ENCODE data around the gene PRKAR1B.
"Not testable (repeated sequence)": the region's sequence is repeated elsewhere in the genome, so short reads cannot be mapped to it uniquely, and the experiment has no call there.

The PRKAR1B gene

DNA sequence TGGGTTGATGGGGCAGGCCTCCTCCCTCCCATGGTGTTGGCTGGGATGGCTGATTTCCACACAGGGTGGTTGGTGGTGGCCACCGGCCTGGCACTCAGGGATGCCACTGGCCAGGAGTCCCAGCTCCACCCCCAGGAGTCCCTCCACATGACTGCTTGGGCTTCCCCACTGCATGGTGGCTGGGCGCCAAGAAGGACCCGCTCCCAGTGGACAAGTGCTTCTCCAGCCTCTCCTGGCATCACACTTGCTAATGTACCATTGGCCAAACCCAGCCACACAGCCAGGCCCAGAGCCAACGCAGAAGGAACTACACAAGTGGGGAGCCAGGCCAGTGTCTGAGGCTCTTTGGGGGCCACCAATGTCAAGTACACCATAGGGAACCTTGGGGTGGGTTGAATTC lies 74.2 kb downstream of the PRKAR1B start:
- TF ChIP-seq, protein P1, sequence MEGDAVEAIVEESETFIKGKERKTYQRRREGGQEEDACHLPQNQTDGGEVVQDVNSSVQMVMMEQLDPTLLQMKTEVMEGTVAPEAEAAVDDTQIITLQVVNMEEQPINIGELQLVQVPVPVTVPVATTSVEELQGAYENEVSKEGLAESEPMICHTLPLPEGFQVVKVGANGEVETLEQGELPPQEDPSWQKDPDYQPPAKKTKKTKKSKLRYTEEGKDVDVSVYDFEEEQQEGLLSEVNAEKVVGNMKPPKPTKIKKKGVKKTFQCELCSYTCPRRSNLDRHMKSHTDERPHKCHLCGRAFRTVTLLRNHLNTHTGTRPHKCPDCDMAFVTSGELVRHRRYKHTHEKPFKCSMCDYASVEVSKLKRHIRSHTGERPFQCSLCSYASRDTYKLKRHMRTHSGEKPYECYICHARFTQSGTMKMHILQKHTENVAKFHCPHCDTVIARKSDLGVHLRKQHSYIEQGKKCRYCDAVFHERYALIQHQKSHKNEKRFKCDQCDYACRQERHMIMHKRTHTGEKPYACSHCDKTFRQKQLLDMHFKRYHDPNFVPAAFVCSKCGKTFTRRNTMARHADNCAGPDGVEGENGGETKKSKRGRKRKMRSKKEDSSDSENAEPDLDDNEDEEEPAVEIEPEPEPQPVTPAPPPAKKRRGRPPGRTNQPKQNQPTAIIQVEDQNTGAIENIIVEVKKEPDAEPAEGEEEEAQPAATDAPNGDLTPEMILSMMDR (conservative IDR thresholded peaks at IDR 0.05; ENCODE audit: low read depth), result no peak
- DNase-seq (ENCODE audit: low spot score), result no peak
- CTCF ChIA-PET, result interaction anchor here (0.8 kb wide), 1 partner anchor 15 kb away, joined by 3 read pairs; no protein-coding TSS in a partner anchor
- POLR2A ChIA-PET (ENCODE audit: low non-redundant PET), result no interaction called here
- H3K27ac ChIP-seq, result no peak overlapping the region

DNA sequence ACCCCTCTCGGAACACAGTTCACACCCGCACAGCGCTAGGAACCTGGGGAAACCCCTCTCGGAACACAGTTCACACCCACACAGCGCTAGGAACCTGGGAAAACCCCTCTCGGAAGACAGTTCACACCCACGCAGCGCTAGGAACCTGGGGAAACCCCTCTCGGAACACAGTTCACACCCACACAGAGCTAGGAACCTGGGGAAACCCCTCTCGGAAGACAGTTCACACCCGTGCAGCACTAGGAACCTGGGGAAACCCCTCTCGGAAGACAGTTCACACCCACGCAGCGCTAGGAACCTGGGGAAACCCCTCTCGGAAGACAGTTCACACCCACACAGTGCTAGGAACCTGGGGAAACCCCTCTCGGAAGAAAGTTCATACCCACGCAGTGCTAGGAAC lies 74.9 kb downstream of the PRKAR1B start:
- POLR2A ChIA-PET (ENCODE audit: low non-redundant PET); DNase-seq (ENCODE audit: low spot score); H3K27ac ChIP-seq: not testable (repeated sequence)
- CTCF ChIA-PET, result interaction anchor here (0.7 kb wide), 1 partner anchor 330 kb away, joined by 5 read pairs; no protein-coding TSS in a partner anchor

DNA sequence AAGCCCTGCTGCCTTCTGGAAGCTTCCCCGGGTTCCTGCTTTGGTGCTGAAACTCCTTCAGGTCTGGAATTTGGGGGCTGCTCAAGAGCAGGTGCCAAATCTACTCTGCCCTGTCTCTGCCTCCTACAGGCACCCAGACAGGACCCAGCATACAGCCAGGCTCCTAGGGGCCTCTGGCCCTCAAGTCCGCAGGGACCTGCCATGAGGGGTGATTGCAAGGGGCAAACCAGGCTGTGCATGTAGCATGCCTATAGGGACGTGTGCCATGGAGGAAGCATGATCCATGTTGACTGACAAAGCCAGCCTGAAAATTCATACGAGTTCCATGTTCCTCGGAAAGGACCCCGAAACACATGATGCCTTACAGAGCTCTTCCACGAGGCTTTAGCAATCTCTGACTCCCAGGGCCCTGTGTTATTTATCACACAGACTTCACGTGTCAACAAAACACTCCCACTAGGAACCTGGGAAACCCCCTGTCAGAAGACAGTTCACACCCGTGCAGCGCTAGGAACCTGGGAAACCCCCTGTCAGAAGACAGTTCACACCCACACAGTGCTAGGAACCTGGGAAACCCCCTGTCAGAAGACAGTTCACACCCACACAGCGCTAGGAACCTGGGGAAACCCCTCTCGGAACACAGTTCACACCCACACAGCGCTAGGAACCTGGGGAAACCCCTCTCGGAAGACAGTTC lies 75.9 kb downstream of the PRKAR1B start:
- ChIA-PET CTCF (interaction anchor here (0.7 kb wide), 1 partner anchor 329 kb away, joined by 5 read pairs; no protein-coding TSS in a partner anchor), POLR2A (ENCODE audit: low non-redundant PET) (no interaction called here)
- H3K27ac ChIP-seq, result no peak overlapping the region
- no peak for DNase-seq (ENCODE audit: low spot score)
- TF ChIP-seq, protein P1 (conservative IDR thresholded peaks at IDR 0.05; ENCODE audit: low read depth), result no peak

DNA sequence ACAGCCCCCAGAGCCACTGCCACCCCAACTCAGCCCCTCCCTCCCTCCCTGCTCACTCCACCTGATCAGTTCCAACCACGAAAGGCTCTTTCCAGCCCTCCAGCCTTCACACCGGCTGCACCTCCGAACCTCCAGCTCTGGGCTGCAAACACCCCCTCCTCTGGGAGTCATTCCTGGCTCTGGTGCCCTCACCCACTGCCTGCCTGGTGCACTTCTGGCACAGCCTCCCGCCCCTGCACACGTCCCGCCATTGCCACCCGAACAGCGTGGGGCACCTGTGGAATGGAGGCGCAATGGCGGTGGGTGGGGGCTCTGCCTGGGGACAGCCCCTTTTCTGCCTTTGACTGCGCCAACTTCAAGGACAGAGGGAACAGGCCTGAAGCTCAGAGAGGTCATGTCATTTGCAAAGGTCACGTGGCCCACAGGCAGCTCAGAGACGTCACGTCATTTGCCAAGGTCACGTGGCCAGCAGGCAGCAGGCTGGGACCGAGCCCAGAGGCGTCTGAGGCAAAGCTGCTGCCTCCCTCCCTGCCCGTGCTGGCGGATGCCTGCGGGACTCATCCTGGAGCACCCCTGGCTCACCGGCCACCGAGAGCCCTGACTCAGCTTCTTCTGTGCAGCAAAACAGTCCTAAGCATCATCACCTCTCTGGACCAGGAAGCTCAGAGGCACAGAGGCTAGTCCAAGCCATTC lies 76.6 kb downstream of the PRKAR1B start:
- TF ChIP-seq, protein P1 (conservative IDR thresholded peaks at IDR 0.05; ENCODE audit: low read depth), result no peak
- CTCF ChIA-PET, result no interaction called here
- no peak for DNase-seq (ENCODE audit: low spot score)
- POLR2A ChIA-PET (ENCODE audit: low non-redundant PET), result no interaction called here
- H3K27ac ChIP-seq, result no peak overlapping the region

DNA sequence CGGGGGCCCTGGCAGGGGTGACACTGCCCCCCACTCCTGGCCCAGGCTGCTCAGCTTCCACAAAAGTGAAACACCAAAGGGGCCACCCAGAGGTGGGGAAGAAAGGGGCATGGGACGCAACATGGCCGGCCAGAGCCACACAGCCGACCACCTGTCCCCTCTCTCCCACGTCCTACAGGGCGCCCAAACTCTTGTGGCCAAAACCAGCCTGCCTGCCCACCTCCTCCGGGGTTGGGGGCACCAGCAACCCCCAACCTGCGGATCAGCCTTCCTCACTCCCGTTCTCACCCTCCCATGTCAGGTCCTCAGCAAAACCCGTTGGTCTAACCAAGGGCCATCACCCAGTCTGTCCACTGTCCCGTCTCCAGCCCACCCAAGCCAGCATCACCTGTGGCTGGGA lies 80.1 kb downstream of the PRKAR1B start:
- CTCF ChIA-PET, result interaction anchor here (0.5 kb wide), 1 partner anchor 27 kb away, joined by 4 read pairs; no protein-coding TSS in a partner anchor
- DNase-seq (ENCODE audit: low spot score), result no peak
- POLR2A ChIA-PET (ENCODE audit: low non-redundant PET), result no interaction called here
- H3K27ac ChIP-seq, result no peak overlapping the region
- TF ChIP-seq, protein P1 (conservative IDR thresholded peaks at IDR 0.05; ENCODE audit: low read depth), result no peak

DNA sequence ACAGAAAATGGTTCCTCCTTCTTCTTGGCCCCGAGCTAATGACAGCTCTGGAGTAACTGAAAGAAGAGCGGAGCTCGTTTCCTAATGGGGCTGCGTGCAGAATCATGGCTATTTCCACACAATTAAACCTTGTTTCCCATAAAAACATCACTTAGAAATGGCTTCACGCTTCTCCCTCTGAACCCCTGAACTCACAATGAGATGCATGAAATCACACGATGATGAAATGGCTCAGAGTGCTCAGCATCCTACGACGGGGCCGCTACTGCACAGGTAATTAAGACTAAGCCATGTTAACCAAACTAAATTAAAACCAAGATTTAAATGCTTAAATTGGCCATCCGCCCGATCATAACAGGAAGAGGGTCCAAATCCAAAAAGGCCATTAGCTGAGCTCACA lies 80.6 kb downstream of the PRKAR1B start:
- no peak overlapping the region for H3K27ac ChIP-seq
- TF ChIP-seq, protein P1 (conservative IDR thresholded peaks at IDR 0.05; ENCODE audit: low read depth), result no peak
- CTCF ChIA-PET, result no interaction called here
- POLR2A ChIA-PET (ENCODE audit: low non-redundant PET), result no interaction called here
- no peak for DNase-seq (ENCODE audit: low spot score)

DNA sequence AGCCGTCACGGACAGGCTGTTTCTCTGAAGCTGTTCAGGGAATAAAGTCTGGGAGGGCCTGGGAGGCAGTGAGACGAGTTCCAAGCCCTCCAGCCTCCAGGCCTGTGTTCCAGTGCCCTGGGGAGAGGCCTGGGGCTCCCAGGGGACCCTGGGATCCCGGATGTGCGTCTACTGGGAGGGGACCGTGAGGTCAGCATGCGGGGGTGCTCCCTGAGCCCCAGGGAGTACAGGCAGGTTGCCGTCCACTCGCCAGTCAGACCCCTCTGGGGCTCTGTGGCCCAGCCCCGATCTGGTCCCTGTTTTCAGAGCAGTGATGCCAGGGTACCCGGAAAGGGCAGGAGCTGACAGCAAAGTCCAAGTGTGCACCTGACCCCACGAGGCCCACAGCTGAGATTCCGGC lies 81.5 kb downstream of the PRKAR1B start:
- DNase-seq (ENCODE audit: low spot score), result no peak
- POLR2A ChIA-PET (ENCODE audit: low non-redundant PET), result no interaction called here
- H3K27ac ChIP-seq, result no peak overlapping the region
- CTCF ChIA-PET, result interaction anchor here (0.6 kb wide), 1 partner anchor 13 kb away, joined by 5 read pairs; no protein-coding TSS in a partner anchor
- TF ChIP-seq, protein P1 (conservative IDR thresholded peaks at IDR 0.05; ENCODE audit: low read depth), result no peak

Data from RWPE1 (cell line).